Measurements from ENCODE around the gene MRPS25. TPM values are rescaled to one million over a fixed set of nuclear protein-coding genes. Genes with fewer than 3 reads are reported as not detected.

The MRPS25 gene
- total RNA-seq, 1 experiment from 2014 or later = 53.2 TPM

DNA sequence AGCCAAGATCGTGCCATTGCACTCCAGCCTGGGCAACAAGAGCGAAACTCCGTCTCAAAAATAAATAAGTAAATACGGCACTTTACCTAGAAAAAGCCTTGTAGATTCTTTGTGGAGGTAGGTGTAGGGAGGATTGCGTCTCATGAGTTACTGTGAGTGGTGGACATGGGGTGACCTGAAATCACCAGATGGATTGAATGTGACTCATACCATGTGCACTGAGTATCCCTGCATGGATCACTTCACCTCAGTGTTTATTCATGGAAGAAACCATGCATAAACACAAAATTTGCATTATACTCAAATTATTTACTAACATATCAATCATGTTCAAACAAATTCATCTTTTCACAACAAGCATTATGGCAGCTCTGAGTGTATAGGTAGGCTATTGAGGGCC, 55.9 kb downstream of the MRPS25 start:
- no peak overlapping the region for H2BK15ac ChIP-seq (ENCODE audit: low read depth, low read length)
- H3K27ac ChIP-seq (ENCODE audit: insufficient read length, low read depth, low read length) = no peak overlapping the region
- no peaks in the 10 kb centered on the region for H3K27me3 Mint-ChIP-seq (ENCODE audit: low read depth)
- no peak overlapping the region for H4K5ac ChIP-seq (ENCODE audit: insufficient read length, low read depth, low read length)
- no peaks in the 10 kb centered on the region for H4K20me1 ChIP-seq (ENCODE audit: control insufficient read depth, insufficient read depth, insufficient read length)
- no peaks in the 10 kb centered on the region for H3K23me2 ChIP-seq (ENCODE audit: insufficient read length, low read depth, low read length, poor library complexity, severe bottlenecking)
- no peak overlapping the region for H2BK20ac ChIP-seq (ENCODE audit: low read depth, low read length, poor library complexity, severe bottlenecking)
- H3K79me2 ChIP-seq (ENCODE audit: insufficient read depth, low read length) = no peaks in the 10 kb centered on the region
- no peak overlapping the region for H4K8ac ChIP-seq (replicated peaks; ENCODE audit: insufficient read length, low read depth, low read length)
- H3T11ph ChIP-seq (ENCODE audit: low read length) = no peak overlapping the region
- H2BK12ac ChIP-seq (ENCODE audit: insufficient read length, low read depth, low read length) = no peak overlapping the region
- TF ChIP-seq, protein P1, sequence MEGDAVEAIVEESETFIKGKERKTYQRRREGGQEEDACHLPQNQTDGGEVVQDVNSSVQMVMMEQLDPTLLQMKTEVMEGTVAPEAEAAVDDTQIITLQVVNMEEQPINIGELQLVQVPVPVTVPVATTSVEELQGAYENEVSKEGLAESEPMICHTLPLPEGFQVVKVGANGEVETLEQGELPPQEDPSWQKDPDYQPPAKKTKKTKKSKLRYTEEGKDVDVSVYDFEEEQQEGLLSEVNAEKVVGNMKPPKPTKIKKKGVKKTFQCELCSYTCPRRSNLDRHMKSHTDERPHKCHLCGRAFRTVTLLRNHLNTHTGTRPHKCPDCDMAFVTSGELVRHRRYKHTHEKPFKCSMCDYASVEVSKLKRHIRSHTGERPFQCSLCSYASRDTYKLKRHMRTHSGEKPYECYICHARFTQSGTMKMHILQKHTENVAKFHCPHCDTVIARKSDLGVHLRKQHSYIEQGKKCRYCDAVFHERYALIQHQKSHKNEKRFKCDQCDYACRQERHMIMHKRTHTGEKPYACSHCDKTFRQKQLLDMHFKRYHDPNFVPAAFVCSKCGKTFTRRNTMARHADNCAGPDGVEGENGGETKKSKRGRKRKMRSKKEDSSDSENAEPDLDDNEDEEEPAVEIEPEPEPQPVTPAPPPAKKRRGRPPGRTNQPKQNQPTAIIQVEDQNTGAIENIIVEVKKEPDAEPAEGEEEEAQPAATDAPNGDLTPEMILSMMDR (conservative IDR thresholded peaks at IDR 0.05) = no peak
- H3K4me3 Mint-ChIP-seq = no peak overlapping the region
- no peak overlapping the region for H3K18ac ChIP-seq (ENCODE audit: insufficient read length, low read depth, low read length)
- H3K4ac ChIP-seq (ENCODE audit: low read depth, low read length) = no peak overlapping the region
- H3K36me3 Mint-ChIP-seq (ENCODE audit: insufficient read depth in 1 of 3, low read depth in 3 of 3) = peaks cover 8 to 57% (median 36%) of the 10 kb centered on the region in 3 experiments; a peak in 5 of 7 replicates
- H3K27me3 ChIP-seq (ENCODE audit: insufficient read depth, low read length) = no peaks in the 10 kb centered on the region
- no peak overlapping the region for H3K9ac ChIP-seq (ENCODE audit: extremely low read depth, insufficient read length, low read length)
- H3K9me3 ChIP-seq (ENCODE audit: control insufficient read depth, low read depth, low read length) = no peaks in the 10 kb centered on the region
- H3K14ac ChIP-seq (ENCODE audit: insufficient read depth, low read length) = no peak overlapping the region
- H3K4me1 ChIP-seq (ENCODE audit: insufficient read depth, low read length) = no peaks in the 10 kb centered on the region
- WGBS (ENCODE audit: extremely low coverage, insufficient read length, low lambda C conversion rate) = no CpG with 5 or more reads among the region's 5 CpGs
- H3K79me1 ChIP-seq (ENCODE audit: insufficient read depth, low read depth, low read length, poor library complexity, severe bottlenecking) = no peaks in the 10 kb centered on the region
- H2AK5ac ChIP-seq (ENCODE audit: insufficient read length, low read length) = no peak overlapping the region
- H3K4me1 Mint-ChIP-seq = no peaks in the 10 kb centered on the region
- H3K4me2 ChIP-seq (ENCODE audit: insufficient read depth, insufficient read length, low read length) = no peak overlapping the region
- H3K27ac Mint-ChIP-seq = no peak overlapping the region; a peak in 1 of 7 replicates
- no peak overlapping the region for H2BK5ac ChIP-seq (ENCODE audit: insufficient read length, low read length)
- H2BK120ac ChIP-seq (ENCODE audit: low read depth, low read length, poor library complexity, severe bottlenecking) = no peak overlapping the region
- DNase-seq = no peak
- no peak overlapping the region for H4K91ac ChIP-seq (ENCODE audit: insufficient read length, low read depth, low read length)
- H3K9me3 Mint-ChIP-seq = no peaks in the 10 kb centered on the region
- H2AFZ ChIP-seq (ENCODE audit: low read length) = no peak overlapping the region
- H3K23ac ChIP-seq (ENCODE audit: insufficient read length, low read depth, low read length) = no peak overlapping the region
- no peak overlapping the region for H3K56ac ChIP-seq (ENCODE audit: insufficient read length, low read depth, low read length)

Data from H9 (cell line).